ENCODE measurements around the gene NTN1.

DNA sequence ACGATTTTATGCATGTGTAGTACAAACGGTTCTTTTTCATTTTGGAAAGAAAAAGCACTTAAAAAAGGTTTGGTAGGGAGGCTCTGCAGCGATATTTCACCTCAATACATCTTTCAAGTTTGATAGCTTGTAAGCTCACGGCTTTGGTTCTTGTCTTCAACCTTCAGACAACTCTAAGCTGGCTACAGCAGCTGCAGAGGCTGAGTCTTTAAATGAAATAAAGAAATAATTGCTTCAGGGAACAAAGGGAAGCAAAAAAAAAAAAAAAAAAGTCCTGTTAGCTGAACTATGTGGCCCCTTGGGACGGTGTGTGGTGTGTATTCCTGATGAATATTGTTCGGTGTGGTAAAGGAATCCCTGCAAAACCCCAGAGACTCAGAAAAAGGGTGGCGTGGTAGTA, 265.1 kb downstream of the NTN1 start:
- TF ChIP-seq, protein P1, sequence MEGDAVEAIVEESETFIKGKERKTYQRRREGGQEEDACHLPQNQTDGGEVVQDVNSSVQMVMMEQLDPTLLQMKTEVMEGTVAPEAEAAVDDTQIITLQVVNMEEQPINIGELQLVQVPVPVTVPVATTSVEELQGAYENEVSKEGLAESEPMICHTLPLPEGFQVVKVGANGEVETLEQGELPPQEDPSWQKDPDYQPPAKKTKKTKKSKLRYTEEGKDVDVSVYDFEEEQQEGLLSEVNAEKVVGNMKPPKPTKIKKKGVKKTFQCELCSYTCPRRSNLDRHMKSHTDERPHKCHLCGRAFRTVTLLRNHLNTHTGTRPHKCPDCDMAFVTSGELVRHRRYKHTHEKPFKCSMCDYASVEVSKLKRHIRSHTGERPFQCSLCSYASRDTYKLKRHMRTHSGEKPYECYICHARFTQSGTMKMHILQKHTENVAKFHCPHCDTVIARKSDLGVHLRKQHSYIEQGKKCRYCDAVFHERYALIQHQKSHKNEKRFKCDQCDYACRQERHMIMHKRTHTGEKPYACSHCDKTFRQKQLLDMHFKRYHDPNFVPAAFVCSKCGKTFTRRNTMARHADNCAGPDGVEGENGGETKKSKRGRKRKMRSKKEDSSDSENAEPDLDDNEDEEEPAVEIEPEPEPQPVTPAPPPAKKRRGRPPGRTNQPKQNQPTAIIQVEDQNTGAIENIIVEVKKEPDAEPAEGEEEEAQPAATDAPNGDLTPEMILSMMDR (IDR thresholded peaks at IDR 0.05): no peak
- TF ChIP-seq POLR2A (IDR thresholded peaks at IDR 0.05): no peak
